WTC11 (cell line): ENCODE measurements around the gene ZBTB22. TPM values are rescaled to one million over a fixed set of nuclear protein-coding genes. Genes with fewer than 3 reads are reported as not detected.
"Not testable (repeated sequence)": the region's sequence is repeated elsewhere in the genome, so short reads cannot be mapped to it uniquely, and the experiment has no call there.

ENCODE experiments used
- ATAC-seq: fragments of 200-7000 bp; cut with Tn5 transposase; 2 replicates; pipeline ENCODE4 v1.10.0; 2021; ENCODE audit warnings: mild to moderate bottlenecking, moderate library complexity
- CTCF ChIA-PET: fragments of 300-600 bp; sonication (Branson Sonifier 250); formaldehyde crosslinking; loops from one replicate; lab custom pipeline; 2021; ENCODE audit warnings: antibody characterized with exemption; lab: Charles Lee
- POLR2A ChIA-PET: fragments of 350-600 bp; sonication (Branson Sonifier 250); formaldehyde crosslinking; loops from one replicate; lab custom pipeline; 2021; ENCODE audit warnings: antibody characterized with exemption; lab: Charles Lee
- DNase-seq: peaks from one replicate; pipeline ENCODE4 v3.0.0; 2021; ENCODE audit warnings: low spot score
- H3K27ac Mint-ChIP-seq: 2 replicates; pipeline ENCODE4 v1.8.0; 2021; ENCODE audit warnings: mixed read lengths
- H3K27me3 Mint-ChIP-seq: 2 replicates; pipeline ENCODE4 v1.8.0; 2021; ENCODE audit warnings: low read depth, mild to moderate bottlenecking, moderate library complexity, mixed read lengths
- H3K36me3 Mint-ChIP-seq: 2 replicates; pipeline ENCODE4 v1.8.0; 2021; ENCODE audit warnings: mixed read lengths
- H3K4me1 Mint-ChIP-seq: 2 replicates; pipeline ENCODE4 v1.8.0; 2022; ENCODE audit warnings: mixed read lengths
- H3K4me3 Mint-ChIP-seq: 2 replicates; pipeline ENCODE4 v1.8.0; 2021; ENCODE audit warnings: mild to moderate bottlenecking, moderate library complexity, mixed read lengths
- H3K9me3 Mint-ChIP-seq: 2 replicates; pipeline ENCODE4 v1.8.0; 2021; ENCODE audit warnings: mixed read lengths
- ARID4B ChIP-seq: sonication (generic); formaldehyde crosslinking; IDR thresholded peaks from 2 replicates; pipeline ENCODE4 v1.8.0; 2023; ENCODE audit warnings: missing genetic modification reagents, mild to moderate bottlenecking, borderline replicate concordance
- ATF3 ChIP-seq: sonication (generic); formaldehyde crosslinking; conservative IDR thresholded peaks from 2 replicates; pipeline ENCODE4 v1.8.1; 2022; ENCODE audit warnings: mild to moderate bottlenecking, missing genetic modification reagents
- CDX4 ChIP-seq: fragments of 250-450 bp; sonication (Bioruptor Pico); IDR thresholded peaks from 2 replicates; pipeline ENCODE4 v1.9.0; 2021; ENCODE audit warnings: moderate library complexity, mild to moderate bottlenecking, inconsistent platforms, borderline replicate concordance
- ERG ChIP-seq: fragments of 250-450 bp; sonication (Bioruptor Pico); IDR thresholded peaks from 2 replicates; pipeline ENCODE4 v1.8.0; 2021; ENCODE audit warnings: mild to moderate bottlenecking
- JAZF1 ChIP-seq: fragments of 250-450 bp; sonication (Bioruptor Pico); IDR thresholded peaks from 2 replicates; pipeline ENCODE4 v1.9.0; 2021; ENCODE audit warnings: moderate library complexity, mild to moderate bottlenecking, inconsistent platforms
- NFYB ChIP-seq: sonication (generic); formaldehyde crosslinking; conservative IDR thresholded peaks from 2 replicates; pipeline ENCODE4 v1.8.0; 2022; ENCODE audit warnings: low read depth, missing genetic modification reagents
- SMAD4 ChIP-seq: sonication (generic); formaldehyde crosslinking; IDR thresholded peaks from 2 replicates; pipeline ENCODE4 v1.8.0; 2022; ENCODE audit warnings: mild to moderate bottlenecking, missing genetic modification reagents
- ZNF423 ChIP-seq: fragments of 250-450 bp; sonication (Bioruptor Pico); IDR thresholded peaks from 2 replicates; pipeline ENCODE4 v2.1.2; 2022; ENCODE audit warnings: mild to moderate bottlenecking, moderate library complexity
- ZNF532 ChIP-seq: fragments of 250-450 bp; sonication (Bioruptor Pico); IDR thresholded peaks from 2 replicates; pipeline ENCODE4 v1.9.0; 2021; ENCODE audit warnings: mild to moderate bottlenecking, borderline replicate concordance
- total RNA-seq: library from RNA; stranded (reverse); gene quantifications from 3 replicates; pipeline ENCODE4 v1.2.3, GENCODE V29; 2021

ZBTB22 gene
- total RNA-seq, 1 experiment from 2014 or later = 11.6 TPM

GRCh38 chr6:33286946-33287914 is 30.3 kb downstream of the ZBTB22 start (continued):
- TF ChIP-seq ARID4B (CRISPR knock-in tag) (no peak), ERG (no peak), NFYB (CRISPR knock-in tag) (no peak), CDX4 (CRISPR knock-in tag) (no peak), ATF3 (CRISPR knock-in tag) (no peak)

- H3K9me3 Mint-ChIP-seq, DNase-seq, ATAC-seq, H3K27ac Mint-ChIP-seq, POLR2A ChIA-PET, H3K4me3 Mint-ChIP-seq, CTCF ChIA-PET, H3K27me3 Mint-ChIP-seq: not testable (repeated sequence)
- Mint-ChIP-seq H3K4me1 (peaks cover 20% of the 10 kb centered on the region), H3K36me3 (peaks cover 27% of the 10 kb centered on the region)
Measured at GRCh38 chr6:33285214-33285613, 32.3 kb downstream of the ZBTB22 start.

GRCh38 chr6:33280539-33280938 is 37.0 kb downstream of the ZBTB22 start:
- no peak for TF ChIP-seq SMAD4 (CRISPR knock-in tag)
- no peak for TF ChIP-seq CDX4 (CRISPR knock-in tag)
- TF ChIP-seq JAZF1 = no peak
- peaks cover 21% of the 10 kb centered on the region for H3K4me1 Mint-ChIP-seq
- DNase-seq (no peak), ATAC-seq (no peak)
- H3K27me3 Mint-ChIP-seq = no peaks in the 10 kb centered on the region
- peaks cover 22% of the 10 kb centered on the region for H3K36me3 Mint-ChIP-seq
- CTCF ChIA-PET = no interaction called here
- H3K9me3 Mint-ChIP-seq = no peaks in the 10 kb centered on the region
- peak overlapping the region; percentile 68; the same call in 1 of the 2 replicates for H3K27ac Mint-ChIP-seq
- POLR2A ChIA-PET = no interaction called here
- no peak overlapping the region for H3K4me3 Mint-ChIP-seq

GRCh38 chr6:33279971-33280511 is 37.5 kb downstream of the ZBTB22 start:
- no peaks in the 10 kb centered on the region for H3K9me3 Mint-ChIP-seq
- POLR2A ChIA-PET = no interaction called here
- peak; percentile 72 for DNase-seq
- H3K36me3 Mint-ChIP-seq = peaks cover 27% of the 10 kb centered on the region
- TF ChIP-seq ZNF423 (CRISPR knock-in tag) (peak; percentile 67), ZNF532 (no peak)
- TF ChIP-seq, all 79 proteins: peak for 1
- CTCF ChIA-PET = interaction anchor here (0.6 to 1.0 kb wide), 4 partner anchors 10 to 33 kb away, joined by 3 to 4 read pairs (median 4); partner anchors contain the start of gene PFDN6
- Mint-ChIP-seq H3K4me1 (peaks cover 26% of the 10 kb centered on the region), H3K27me3 (no peaks in the 10 kb centered on the region), H3K27ac (no peak overlapping the region), H3K4me3 (no peak overlapping the region)
- ATAC-seq = peak; percentile 33
